IMR-90 (cell line): Measurements from ENCODE around the gene C1QTNF1. TPM values are rescaled to one million over a fixed set of nuclear protein-coding genes. Genes with fewer than 3 reads are reported as not detected.

Source experiments
- ATAC-seq: fragments of 200-7000 bp; cut with Tn5 transposase; 2 replicates; pipeline ENCODE4 v1.9.1; 2020; ENCODE audit warnings: low read depth, mild to moderate bottlenecking, moderate library complexity
- BruUV-seq: library from RNA; stranded (reverse); fragments of 400-500 nt; replicated peaks from 2 replicates; lab custom pipeline; 2021; lab: Mats Ljungman, UMichigan
- CTCF ChIA-PET: fragments of 300-600 bp; formaldehyde crosslinking; extraction: SDS; loops from one replicate; lab custom pipeline; 2021; ENCODE audit warnings: antibody characterized with exemption; lab: Yijun Ruan, JAX
- POLR2A ChIA-PET: fragments of 300-600 bp; sonication (Branson Sonifier 250); formaldehyde crosslinking; loops from one replicate; lab custom pipeline; 2022; ENCODE audit warnings: antibody characterized with exemption; ENCODE audit not compliant: unreplicated experiment; lab: Charles Lee
- DNase-seq: peaks from one replicate; pipeline ENCODE4 v3.0.0; 2013
- H2AFZ ChIP-seq: replicated peaks from 2 replicates; pipeline ENCODE3; 2013; ENCODE audit warnings: low read length, mild to moderate bottlenecking; ENCODE audit not compliant: poor library complexity
- H2AK5ac ChIP-seq: 2 replicates; pipeline ENCODE4 v1.6.1; 2013; ENCODE audit warnings: low read depth, low read length, inconsistent platforms
- H2AK9ac ChIP-seq: replicated peaks from 2 replicates; pipeline ENCODE3; 2013; ENCODE audit warnings: mild to moderate bottlenecking, low read depth, low read length, moderate library complexity; ENCODE audit not compliant: poor library complexity
- H2BK120ac ChIP-seq: 2 replicates; pipeline ENCODE4 v1.6.1; 2013; ENCODE audit warnings: low read depth, low read length, inconsistent platforms
- H2BK15ac ChIP-seq: 3 replicates; pipeline ENCODE4 v1.6.1; 2013; ENCODE audit warnings: low read depth, low read length, inconsistent platforms
- H2BK20ac ChIP-seq: 2 replicates; pipeline ENCODE4 v1.6.1; 2013; ENCODE audit warnings: low read depth, mild to moderate bottlenecking, inconsistent platforms, low read length, moderate library complexity
- H2BK5ac ChIP-seq: 2 replicates; pipeline ENCODE4 v1.6.1; 2013; ENCODE audit warnings: mild to moderate bottlenecking, low read depth, low read length, inconsistent platforms; ENCODE audit not compliant: poor library complexity, severe bottlenecking
- H3K14ac ChIP-seq: replicated peaks from 2 replicates; pipeline ENCODE4 v1.6.1; 2013; ENCODE audit warnings: low read depth, low read length, inconsistent platforms
- H3K18ac ChIP-seq: 2 replicates; pipeline ENCODE4 v1.6.1; 2013; ENCODE audit warnings: low read depth, low read length, control low read depth
- H3K23ac ChIP-seq: 2 replicates; pipeline ENCODE4 v1.6.1; 2013; ENCODE audit warnings: low read depth, low read length, inconsistent platforms
- H3K27ac ChIP-seq: 2 replicates; pipeline ENCODE4 v1.5.1; 2013; ENCODE audit warnings: mild to moderate bottlenecking, control low read depth, low read length; ENCODE audit not compliant: insufficient read depth
- H3K27me3 ChIP-seq: 2 replicates; pipeline ENCODE4 v1.6.1; 2013; ENCODE audit warnings: low read length; ENCODE audit not compliant: control insufficient read depth, insufficient read depth
- H3K36me3 ChIP-seq: 2 replicates; pipeline ENCODE4 v1.6.1; 2013; ENCODE audit warnings: low read length, mixed read lengths; ENCODE audit not compliant: control insufficient read depth, insufficient read depth
- H3K4ac ChIP-seq: 2 replicates; pipeline ENCODE4 v1.6.1; 2013; ENCODE audit warnings: low read depth, low read length, inconsistent platforms
- H3K4me1 ChIP-seq: 2 replicates; pipeline ENCODE4 v1.6.1; 2013; ENCODE audit warnings: low read length, mixed read lengths; ENCODE audit not compliant: control insufficient read depth, insufficient read depth
- H3K4me2 ChIP-seq: 2 replicates; pipeline ENCODE4 v1.6.1; 2013; ENCODE audit warnings: low read depth, mild to moderate bottlenecking, control low read depth, low read length, moderate library complexity
- H3K4me3 ChIP-seq: 2 replicates; pipeline ENCODE4 v1.5.1; 2013; ENCODE audit warnings: low read depth, mild to moderate bottlenecking, control low read depth, low read length, moderate library complexity; ENCODE audit not compliant: insufficient read depth
- H3K56ac ChIP-seq: 2 replicates; pipeline ENCODE4 v1.6.1; 2013; ENCODE audit warnings: low read length, inconsistent platforms; ENCODE audit not compliant: insufficient read depth; ENCODE audit errors: extremely low read depth
- H3K79me1 ChIP-seq, 2 experiments: 2 replicates each; pipeline ENCODE4 v1.6.1; 2013; ENCODE audit warnings: low read length in 2 of 2, inconsistent platforms in 1 of 2, low read depth in 1 of 2
- H3K9ac ChIP-seq: 2 replicates; pipeline ENCODE4 v1.6.1; 2013; ENCODE audit warnings: low read depth, low read length, control low read depth
- H3K9me1 ChIP-seq: 2 replicates; pipeline ENCODE4 v1.6.1; 2013; ENCODE audit warnings: low read length, inconsistent platforms; ENCODE audit not compliant: insufficient read depth
- H3K9me3 ChIP-seq: 2 replicates; pipeline ENCODE4 v1.6.1; 2013; ENCODE audit warnings: low read length; ENCODE audit not compliant: control insufficient read depth, insufficient read depth
- H4K20me1 ChIP-seq: 2 replicates; pipeline ENCODE4 v1.6.1; 2013; ENCODE audit warnings: low read length, inconsistent platforms; ENCODE audit not compliant: insufficient read depth
- H4K5ac ChIP-seq: 2 replicates; pipeline ENCODE4 v1.6.1; 2013; ENCODE audit warnings: mild to moderate bottlenecking, low read depth, low read length, control low read depth
- H4K8ac ChIP-seq, 2 experiments: 2 replicates each; pipeline ENCODE4 v1.6.1; 2013; ENCODE audit warnings: low read depth in 2 of 2, low read length in 2 of 2, control low read depth in 1 of 2, inconsistent platforms in 1 of 2
- H4K91ac ChIP-seq: 2 replicates; pipeline ENCODE4 v1.6.1; 2013; ENCODE audit warnings: low read depth, low read length, inconsistent platforms; ENCODE audit not compliant: insufficient read depth
- FOS ChIP-seq: fragments of 150-350 bp; IDR thresholded peaks from 2 replicates; pipeline ENCODE4 v1.6.1; 2016; ENCODE audit warnings: low read depth, low read length
- MAZ ChIP-seq: IDR thresholded peaks from 2 replicates; pipeline ENCODE4 v1.6.1; 2012; ENCODE audit warnings: low read depth, mild to moderate bottlenecking, low read length, improper control_type of control experiment, moderate library complexity, borderline replicate concordance
- WGBS, 2 experiments: methylation state at CpG; one replicate each; pipeline versions ENCODE4 v1.1.5 to v1.1.7; 2013; ENCODE audit warnings: missing lambda C conversion rate in 2 of 2; ENCODE audit not compliant: insufficient read length in 1 of 2; ENCODE audit errors: extremely low coverage in 2 of 2; 5-methylcytosine and 5-hydroxymethylcytosine counted together
- dilution Hi-C: fragments of 300-500 bp; cut with HindIII; formaldehyde crosslinking; loops from one replicate; pipeline ENCODE4 v1.14.3; 2018; ENCODE audit warnings: low sequenced_read_pairs; ENCODE audit not compliant: unreplicated experiment
- in situ Hi-C: fragments of 300-500 bp; cut with MboI; formaldehyde crosslinking; loops from 3 replicates; pipeline ENCODE4 v1.14.3; 2019; ENCODE audit warnings: low sequenced_read_pairs, inconsistent platforms, mixed read lengths
- intact Hi-C: fragments of 100-400 bp; cut with micrococcal nuclease; formaldehyde crosslinking; loops from 2 replicates; pipeline ENCODE4 v1.10.0; 2022
- polyA plus RNA-seq, 3 experiments: library from polyadenylated mRNA; depleted of rRNA; stranded (reverse); fragments of >200 nt; gene quantifications; 2 replicates each; pipeline ENCODE4 v1.2.3, GENCODE V29; 2012; ENCODE audit warnings: low replicate concordance in 1 of 3
- total RNA-seq: library from RNA; depleted of rRNA; stranded (reverse); fragments of >200 nt; gene quantifications from 2 replicates; pipeline ENCODE4 v1.2.3, GENCODE V29; 2012
- TF ChIP-seq, protein P1 (sequence below): conservative IDR thresholded peaks from 2 replicates; pipeline ENCODE4 v1.5.1; 2012; ENCODE audit warnings: mild to moderate bottlenecking, low read depth, low read length, improper control_type of control experiment

C1QTNF1 gene
- total and polyA plus RNA-seq, 2 of the 4 experiments (the other 2 are of a cell fraction): 3.4 to 8.4 TPM

DNA sequence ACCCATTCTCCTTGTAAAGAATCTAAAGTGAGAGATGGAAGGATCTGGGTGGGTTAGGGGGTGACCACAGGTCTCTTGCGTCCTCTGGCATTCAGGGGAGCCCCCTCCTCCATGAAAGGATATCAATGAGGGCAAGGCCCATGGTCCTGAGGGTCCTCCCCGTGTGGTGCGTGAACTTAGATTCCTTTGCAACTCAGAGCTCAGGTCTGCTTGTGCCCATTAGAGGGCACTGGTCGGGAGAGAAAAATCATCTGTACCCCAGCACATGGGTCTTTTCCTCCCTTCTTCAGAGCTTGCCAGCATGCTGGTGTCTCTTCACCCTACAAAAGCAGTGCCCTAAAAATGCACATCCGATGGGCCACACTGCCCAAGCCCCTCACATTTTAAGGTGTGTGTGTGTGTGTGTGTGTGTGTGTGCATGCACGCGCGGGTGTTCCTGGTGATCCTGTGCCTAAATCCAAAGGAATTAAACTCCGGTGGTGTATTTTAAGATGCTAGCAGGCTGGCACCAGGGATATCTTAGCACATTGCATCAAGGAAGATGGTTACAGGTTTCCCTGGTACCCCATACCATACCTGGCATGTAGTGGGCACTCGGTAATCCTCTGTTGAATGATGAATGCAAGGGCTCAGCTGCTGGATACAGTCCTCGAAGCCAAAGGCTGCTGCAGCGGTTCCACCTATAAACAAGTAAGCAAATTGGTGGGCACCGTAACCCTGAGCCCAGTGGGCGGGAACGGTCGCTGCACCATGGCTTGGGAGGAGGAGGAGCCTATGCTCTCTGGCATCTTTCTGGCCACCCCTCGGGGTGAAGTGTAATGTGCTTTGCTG is 4.7 kb downstream of the C1QTNF1 start:
- no TSS peak for BruUV-seq
- TF ChIP-seq MAZ (no peak), FOS (no peak)
- TF ChIP-seq, protein P1, sequence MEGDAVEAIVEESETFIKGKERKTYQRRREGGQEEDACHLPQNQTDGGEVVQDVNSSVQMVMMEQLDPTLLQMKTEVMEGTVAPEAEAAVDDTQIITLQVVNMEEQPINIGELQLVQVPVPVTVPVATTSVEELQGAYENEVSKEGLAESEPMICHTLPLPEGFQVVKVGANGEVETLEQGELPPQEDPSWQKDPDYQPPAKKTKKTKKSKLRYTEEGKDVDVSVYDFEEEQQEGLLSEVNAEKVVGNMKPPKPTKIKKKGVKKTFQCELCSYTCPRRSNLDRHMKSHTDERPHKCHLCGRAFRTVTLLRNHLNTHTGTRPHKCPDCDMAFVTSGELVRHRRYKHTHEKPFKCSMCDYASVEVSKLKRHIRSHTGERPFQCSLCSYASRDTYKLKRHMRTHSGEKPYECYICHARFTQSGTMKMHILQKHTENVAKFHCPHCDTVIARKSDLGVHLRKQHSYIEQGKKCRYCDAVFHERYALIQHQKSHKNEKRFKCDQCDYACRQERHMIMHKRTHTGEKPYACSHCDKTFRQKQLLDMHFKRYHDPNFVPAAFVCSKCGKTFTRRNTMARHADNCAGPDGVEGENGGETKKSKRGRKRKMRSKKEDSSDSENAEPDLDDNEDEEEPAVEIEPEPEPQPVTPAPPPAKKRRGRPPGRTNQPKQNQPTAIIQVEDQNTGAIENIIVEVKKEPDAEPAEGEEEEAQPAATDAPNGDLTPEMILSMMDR: 0 out of 2 replicates have a peak, but pooled peaks have one; percentile 12
- Histone ChIP-seq H2BK120ac (peak overlapping the region; percentile 50), H3K4me2 (no peak overlapping the region), H3K4me1 (peaks cover 26% of the 10 kb centered on the region), H3K18ac (no peak overlapping the region), H2BK20ac (peak overlapping the region; percentile 28; the same call in 1 of the 2 replicates), H3K4me3 (no peak overlapping the region), H3K36me3 (no peaks in the 10 kb centered on the region), H3K79me1 (peaks cover 7 to 31% of the 10 kb centered on the region in 2 experiments; a peak in 2 of 4 replicates), H3K23ac (peak overlapping the region; percentile 46; the same call in 1 of the 2 replicates), H3K9me3 (no peaks in the 10 kb centered on the region), H3K27me3 (no peaks in the 10 kb centered on the region), H4K5ac (no peak overlapping the region), H3K14ac (no peak overlapping the region), H3K4ac (peak overlapping the region; percentile 40), H3K9ac (no peak overlapping the region), H3K27ac (no peak overlapping the region), H4K20me1 (no peaks in the 10 kb centered on the region), H4K91ac (peak overlapping the region; percentile 79; the same call in 1 of the 2 replicates), H2AFZ (peak overlapping the region; percentile 32), H3K56ac (no peak overlapping the region), H2AK5ac (peak overlapping the region; percentile 96; the same call in 1 of the 2 replicates), H2AK9ac (peak overlapping the region; percentile 52), H3K9me1 (peaks cover 28% of the 10 kb centered on the region), H4K8ac (peak overlapping the region; percentile 71 to 88; a peak in 2 of 4 replicates), H2BK5ac (no peak overlapping the region), H2BK15ac (peak overlapping the region; percentile 82; the same call in 1 of the 3 replicates)
- ATAC-seq: no peak
- ChIA-PET CTCF (interaction anchor here (0.7 to 1.0 kb wide), 2 partner anchors 34 to 50 kb away, joined by 3 read pairs; no protein-coding TSS in a partner anchor), POLR2A (interaction anchor here (0.6 kb wide), 1 partner anchor 19 kb away, joined by 9 read pairs; the partner anchor contains the start of gene CANT1)
- intact Hi-C loops: no loop called here
- dilution Hi-C loops: no loop called here
- in situ Hi-C loops: no loop called here
- 70% methylated on average over 2 of the region's 17 CpGs; no CpG with 5 or more reads in 1 of the 2 experiments for WGBS, 2 experiments
- DNase-seq: no peak
